SK-N-SH (cell line): ENCODE data around the gene SCYL2. TPM values are rescaled to one million over a fixed set of nuclear protein-coding genes. Genes with fewer than 3 reads are reported as not detected.
"Not testable (repeated sequence)": the region's sequence is repeated elsewhere in the genome, so short reads cannot be mapped to it uniquely, and the experiment has no call there.

Source experiments
- CTCF ChIA-PET: fragments of 300-600, 350-600 bp; formaldehyde crosslinking; extraction: SDS; loops from one replicate; lab custom pipeline; 2021; lab: Yijun Ruan, JAX
- POLR2A ChIA-PET: fragments of 350-600 bp; sonication (Branson Sonifier 250); formaldehyde crosslinking; extraction: SDS; loops from one replicate; lab custom pipeline; 2020; ENCODE audit warnings: antibody characterized with exemption, inconsistent platforms; lab: Yijun Ruan, JAX
- DNase-seq: peaks from one replicate; pipeline ENCODE4 v3.0.0; 2012
- H2AFZ ChIP-seq: fragments of 200-600 bp; sonication (generic); 2 replicates; pipeline ENCODE4 v1.8.1; 2016; ENCODE audit warnings: antibody characterized with exemption, mild to moderate bottlenecking, low read depth
- H3F3A ChIP-seq: fragments of 200-600 bp; sonication (generic); replicated peaks from 2 replicates; pipeline ENCODE3; 2016; ENCODE audit warnings: antibody characterized with exemption, mild to moderate bottlenecking; ENCODE audit not compliant: insufficient read depth
- H3K27ac ChIP-seq, 2 experiments: fragments of 200-500 bp in 1 of 2; fragments of 200-600 bp in 1 of 2; sonication (Bioruptor generic) in 1 of 2; sonication (generic), shearing (Covaris generic) in 1 of 2; 2 replicates each; pipeline versions ENCODE4 v1.5.1 to v1.6.1; 2014 to 2016; ENCODE audit warnings: low read depth in 2 of 2, inconsistent platforms in 1 of 2, low read length in 1 of 2, mild to moderate bottlenecking in 1 of 2, mixed read lengths in 1 of 2
- H3K27me3 ChIP-seq: fragments of 200-600 bp; sonication (generic), shearing (Covaris generic); 2 replicates; pipeline ENCODE4 v1.6.1; 2016; ENCODE audit warnings: mixed run types; ENCODE audit not compliant: insufficient read depth
- H3K36me3 ChIP-seq, 2 experiments: fragments of 200-500 bp in 1 of 2; fragments of 200-600 bp in 1 of 2; sonication (Bioruptor generic) in 1 of 2; sonication (generic) in 1 of 2; replicated peaks in 1 of 2; 2 replicates each; pipeline versions ENCODE3 to v1.5.1; 2014 to 2016; ENCODE audit warnings: low read length in 1 of 2, mild to moderate bottlenecking in 1 of 2; ENCODE audit not compliant: insufficient read depth in 2 of 2, control insufficient read depth in 1 of 2
- H3K4me1 ChIP-seq, 2 experiments: fragments of 200-500 bp in 1 of 2; fragments of 200-600 bp in 1 of 2; sonication (Bioruptor generic) in 1 of 2; sonication (generic), shearing (Covaris generic) in 1 of 2; 2 replicates each; pipeline versions ENCODE4 v1.5.1 to v1.6.1; 2014 to 2016; ENCODE audit warnings: low read depth in 1 of 2, low read length in 1 of 2, mixed run types in 1 of 2; ENCODE audit not compliant: insufficient read depth in 2 of 2, control insufficient read depth in 1 of 2
- H3K4me2 ChIP-seq: fragments of 200-600 bp; sonication (generic), shearing (Covaris generic); 2 replicates; pipeline ENCODE4 v1.6.1; 2017; ENCODE audit warnings: mixed run types
- H3K4me3 ChIP-seq, 2 experiments: fragments of 200-500 bp in 1 of 2; fragments of 200-600 bp in 1 of 2; sonication (Bioruptor generic) in 1 of 2; sonication (generic), shearing (Covaris generic) in 1 of 2; 2 replicates each; pipeline versions ENCODE4 v1.5.1 to v1.8.1; 2014 to 2016; ENCODE audit warnings: low read depth in 2 of 2, inconsistent platforms in 1 of 2, low read length in 1 of 2, mild to moderate bottlenecking in 1 of 2, mixed read lengths in 1 of 2, moderate library complexity in 1 of 2
- H3K79me2 ChIP-seq: fragments of 200-600 bp; sonication (generic); 2 replicates; pipeline ENCODE4 v1.8.1; 2017; ENCODE audit warnings: mild to moderate bottlenecking; ENCODE audit not compliant: insufficient read depth
- H3K9ac ChIP-seq: fragments of 200-600 bp; sonication (generic); 2 replicates; pipeline ENCODE4 v1.6.1; 2017; ENCODE audit warnings: mixed run types
- H3K9me2 ChIP-seq: fragments of 200-600 bp; sonication (generic); 2 replicates; pipeline ENCODE4 v1.6.1; 2017; ENCODE audit warnings: mixed run types
- H3K9me3 ChIP-seq: fragments of 200-600 bp; sonication (generic); 2 replicates; pipeline ENCODE4 v1.6.1; 2017; ENCODE audit warnings: mixed run types, mild to moderate bottlenecking, moderate library complexity
- H4K20me1 ChIP-seq: fragments of 200-600 bp; sonication (generic); 2 replicates; pipeline ENCODE4 v1.6.1; 2017; ENCODE audit warnings: mild to moderate bottlenecking, mixed run types; ENCODE audit not compliant: insufficient read depth
- CHD2 ChIP-seq: fragments of 150-350 bp; IDR thresholded peaks from 2 replicates; pipeline ENCODE4 v1.6.1; 2018; ENCODE audit warnings: low read length; ENCODE audit not compliant: partially characterized antibody
- FOSL2 ChIP-seq: IDR thresholded peaks from 2 replicates; pipeline ENCODE4 v1.4.0; 2012; ENCODE audit warnings: low read depth, mild to moderate bottlenecking, moderate library complexity, borderline replicate concordance
- JUND ChIP-seq: IDR thresholded peaks from 2 replicates; pipeline ENCODE4 v1.4.0; 2012
- NFIC ChIP-seq: IDR thresholded peaks from 2 replicates; pipeline ENCODE4 v1.4.0; 2012; ENCODE audit warnings: borderline replicate concordance
- PBX3 ChIP-seq: IDR thresholded peaks from 2 replicates; pipeline ENCODE4; 2012
- RAD21 ChIP-seq: IDR thresholded peaks from 2 replicates; pipeline ENCODE4 v1.6.1; 2012; ENCODE audit warnings: mild to moderate bottlenecking, low read length
- REST ChIP-seq: IDR thresholded peaks from 2 replicates; pipeline ENCODE4 v1.6.1; 2012; ENCODE audit warnings: mild to moderate bottlenecking, low read depth, low read length, moderate library complexity
- WGBS: methylation state at CpG from one replicate; pipeline ENCODE4 v1.1.6; 2017; ENCODE audit warnings: low lambda C conversion rate; 5-methylcytosine and 5-hydroxymethylcytosine counted together
- polyA plus RNA-seq, 3 experiments: library from polyadenylated mRNA; depleted of rRNA; stranded (reverse); fragments of >200 nt; gene quantifications; 2 replicates each; pipeline ENCODE4 v1.2.3, GENCODE V29; 2012

The SCYL2 gene
- polyA plus RNA-seq, 1 of the 3 experiments (the other 2 are of a cell fraction), result 7.5 TPM

- POLR2A ChIA-PET, result no interaction called here
- TF ChIP-seq REST (no peak), CHD2 (no peak), JUND (no peak), NFIC (no peak), RAD21 (no peak)
- TF ChIP-seq, all 33 proteins: peak for 0
- Histone ChIP-seq H3K9me2 (no peaks in the 10 kb centered on the region), H3F3A (peaks cover 7% of the 10 kb centered on the region), H3K27me3 (no peaks in the 10 kb centered on the region), H3K36me3 (peaks cover 24 to 26% of the 10 kb centered on the region in 2 experiments), H3K4me3 (no peak overlapping the region), H4K20me1 (no peaks in the 10 kb centered on the region; the same call in 1 of the 2 replicates), H3K4me2 (no peak overlapping the region), H2AFZ (no peak overlapping the region), H3K4me1 (no peaks in the 10 kb centered on the region), H3K9me3 (no peaks in the 10 kb centered on the region), H3K79me2 (peaks cover 20% of the 10 kb centered on the region), H3K27ac (no peak overlapping the region), H3K9ac (no peak overlapping the region)
- CTCF ChIA-PET, result interaction anchor here (1.5 kb wide), 1 partner anchor 13 kb away, joined by 3 read pairs; no protein-coding TSS in a partner anchor
- DNase-seq, result no peak
- WGBS, result 100% methylated on average over 1 of the region's 1 CpG
Observed at GRCh38 chr12:100293017-100293416, 26.0 kb downstream of the SCYL2 start.

GRCh38 chr12:100294366-100294765 lies 27.4 kb downstream of the SCYL2 start:
- H3K4me3 ChIP-seq, H4K20me1 ChIP-seq, H3K9me3 ChIP-seq, H3K27ac ChIP-seq, CTCF ChIA-PET, H3K9ac ChIP-seq, DNase-seq, POLR2A ChIA-PET, H3K9me2 ChIP-seq, H3K4me1 ChIP-seq, H2AFZ ChIP-seq, H3K4me2 ChIP-seq, H3F3A ChIP-seq, H3K27me3 ChIP-seq: not testable (repeated sequence)
- peaks cover 23 to 36% of the 10 kb centered on the region in 2 experiments for H3K36me3 ChIP-seq
- H3K79me2 ChIP-seq, result peaks cover 18% of the 10 kb centered on the region
- no CpG with 5 or more reads among the region's 24 CpGs for whole genome bisulfite sequencing

- Histone ChIP-seq H3K4me2 (no peak overlapping the region), H3K4me3 (no peak overlapping the region), H3K27me3 (no peaks in the 10 kb centered on the region), H3K36me3 (peaks cover 23 to 45% of the 10 kb centered on the region in 2 experiments), H3F3A (peaks cover 7% of the 10 kb centered on the region), H2AFZ (no peak overlapping the region), H3K27ac (peak overlapping the region in 1 of 2 experiments; percentile 33; a peak in 1 of 4 replicates), H3K9ac (no peak overlapping the region), H3K4me1 (no peaks in the 10 kb centered on the region), H3K79me2 (peaks cover 19% of the 10 kb centered on the region), H3K9me3 (no peaks in the 10 kb centered on the region), H4K20me1 (no peaks in the 10 kb centered on the region; the same call in 1 of the 2 replicates), H3K9me2 (no peaks in the 10 kb centered on the region)
- no peak for DNase-seq
- WGBS, result 82% methylated on average over 4 of the region's 4 CpGs
- CTCF ChIA-PET, result interaction anchor here (1.0 kb wide), 1 partner anchor 61 kb away, joined by 3 read pairs; no protein-coding TSS in a partner anchor
- POLR2A ChIA-PET, result no interaction called here
- TF ChIP-seq FOSL2, result peak; percentile 33; the same call in 1 of the 2 replicates
- no peak for TF ChIP-seq REST
- peak; percentile 26; the same call in 1 of the 2 replicates for TF ChIP-seq PBX3
Observed at GRCh38 chr12:100295764-100296555, 29.0 kb downstream of the SCYL2 start.
